Tibial nerve (tissue), 4 donors: ENCODE results near the gene SETD1A. TPM values are rescaled to one million over a fixed set of nuclear protein-coding genes. Genes with fewer than 3 reads are reported as not detected.

Source experiments
- DNase-seq, 2 donors: peaks; one replicate each; pipeline ENCODE4 v3.0.0-alpha.2; 2019; ENCODE audit warnings: low spot score in 2 of 2
- H3K27ac ChIP-seq, 4 donors: fragments of 200-600 bp; sonication (generic) in 3 of 4; one replicate each; pipeline ENCODE4 v1.5.1; 2017 to 2019; ENCODE audit warnings: mild to moderate bottlenecking in 1 of 4
- H3K27me3 ChIP-seq, 2 donors: fragments of 200-600 bp; sonication (generic) in 1 of 2; one replicate each; pipeline versions ENCODE4 v1.5.1 to v1.6.0; 2017 to 2019
- H3K36me3 ChIP-seq, 3 donors: fragments of 200-600 bp; sonication (generic); one replicate each; pipeline ENCODE4 v1.5.1; 2018 to 2019
- H3K4me1 ChIP-seq, 4 donors: fragments of 200-600 bp; sonication (generic) in 3 of 4; one replicate each; pipeline ENCODE4 v1.5.1; 2017 to 2019
- H3K4me3 ChIP-seq, 4 donors: fragments of 200-600 bp; sonication (generic) in 3 of 4; one replicate each; pipeline ENCODE4 v1.5.1; 2017 to 2019; ENCODE audit warnings: mild to moderate bottlenecking in 1 of 4, moderate library complexity in 1 of 4
- H3K9me3 ChIP-seq, 4 donors: fragments of 200-600 bp; sonication (generic) in 3 of 4; one replicate each; pipeline ENCODE4 v1.5.1; 2017 to 2019
- CTCF ChIP-seq, 5 experiments: fragments of 200-600 bp in 3 of 5; fragments of 450-650 bp in 2 of 5; sonication (generic) in 3 of 5; IDR thresholded peaks; one replicate each; pipeline ENCODE4 v1.5.1; 2016 to 2019; ENCODE audit warnings: antibody characterized with exemption in 5 of 5, mild to moderate bottlenecking in 3 of 5, moderate library complexity in 2 of 5
- EP300 ChIP-seq, 2 donors: sonication (generic); formaldehyde crosslinking; IDR thresholded peaks; one replicate each; pipeline ENCODE4 v1.6.1; 2017; ENCODE audit warnings: antibody characterized with exemption in 2 of 2, mild to moderate bottlenecking in 1 of 2
- POLR2A ChIP-seq, 2 donors: fragments of 450-650 bp; IDR thresholded peaks; one replicate each; pipeline ENCODE4 v1.6.1; 2017; ENCODE audit warnings: antibody characterized with exemption in 2 of 2, mild to moderate bottlenecking in 2 of 2, moderate library complexity in 2 of 2
- WGBS, 2 donors: methylation state at CpG; one replicate each; pipeline ENCODE4 v1.1.5; 2018; 5-methylcytosine and 5-hydroxymethylcytosine counted together
- total RNA-seq, 4 donors: library from RNA; depleted of rRNA; stranded (reverse); fragments of >200 nt; gene quantifications; one replicate each; pipeline ENCODE4 v1.1.0, GENCODE V29; 2016

The SETD1A gene
- total RNA-seq, 4 donors from 2014 or later, result 7.9 to 17.1 (median 10.7) TPM

- Histone ChIP-seq H3K9me3 (no peaks in the 10 kb centered on the region), H3K4me3 (no peak overlapping the region), H3K27me3 (no peaks in the 10 kb centered on the region), H3K36me3 (no peaks in the 10 kb centered on the region), H3K27ac (no peak overlapping the region), H3K4me1 (peaks cover 0 to 21% (median 7%) of the 10 kb centered on the region in 4 donors)
- 42 to 58% methylated on average over 15 to 16 of the region's 16 CpGs for WGBS, 2 donors
- no peak for DNase-seq
- no peak for TF ChIP-seq CTCF (IDR thresholded peaks at IDR 0.05)
- TF ChIP-seq EP300 (IDR thresholded peaks at IDR 0.05), result no peak
- TF ChIP-seq POLR2A (IDR thresholded peaks at IDR 0.05), result no peak
Measured at GRCh38 chr16:31001507-31002249, 44.1 kb downstream of the SETD1A start.

- H3K4me3 ChIP-seq, result no peak overlapping the region
- no peak for TF ChIP-seq EP300 (IDR thresholded peaks at IDR 0.05)
- no peak for TF ChIP-seq POLR2A (IDR thresholded peaks at IDR 0.05)
- TF ChIP-seq CTCF (IDR thresholded peaks at IDR 0.05), result no peak
- H3K27ac ChIP-seq, result no peak overlapping the region
Measured at GRCh38 chr16:31002250-31002700, 44.7 kb downstream of the SETD1A start.

GRCh38 chr16:31002862-31003341, 45.3 kb downstream of the SETD1A start:
- H3K36me3 ChIP-seq, result no peaks in the 10 kb centered on the region
- TF ChIP-seq POLR2A (IDR thresholded peaks at IDR 0.05), result no peak
- no peak for TF ChIP-seq EP300 (IDR thresholded peaks at IDR 0.05)
- TF ChIP-seq CTCF (IDR thresholded peaks at IDR 0.05), result no peak
- H3K27ac ChIP-seq, result no peak overlapping the region
- H3K4me1 ChIP-seq, result peaks cover 0 to 8% (median 2%) of the 10 kb centered on the region in 4 donors
- WGBS, 2 donors, result 65 to 73% methylated on average over 8 to 9 of the region's 9 CpGs
- DNase-seq, result no peak
- H3K27me3 ChIP-seq, result peaks cover 0 to 9% of the 10 kb centered on the region in 2 donors
- H3K4me3 ChIP-seq, result no peak overlapping the region
- H3K9me3 ChIP-seq, result no peaks in the 10 kb centered on the region

More at GRCh38 chr16:31002250-31002700, 44.7 kb downstream of the SETD1A start:
- no peaks in the 10 kb centered on the region for H3K9me3 ChIP-seq
- peaks cover 0 to 15% (median 7%) of the 10 kb centered on the region in 4 donors for H3K4me1 ChIP-seq
- WGBS, 2 donors, result 58 to 61% methylated on average over 10 of the region's 10 CpGs
- no peak for DNase-seq
- peaks cover 0 to 2% of the 10 kb centered on the region in 2 donors for H3K27me3 ChIP-seq
- no peaks in the 10 kb centered on the region for H3K36me3 ChIP-seq

- DNase-seq, result no peak
- Histone ChIP-seq H3K27ac (no peak overlapping the region), H3K4me1 (peaks cover 0 to 5% (median 0%) of the 10 kb centered on the region in 4 donors), H3K4me3 (no peak overlapping the region), H3K9me3 (no peaks in the 10 kb centered on the region), H3K36me3 (no peaks in the 10 kb centered on the region), H3K27me3 (peaks cover 0 to 17% of the 10 kb centered on the region in 2 donors)
- WGBS, 2 donors, result 82 to 85% methylated on average over 6 of the region's 6 CpGs
- TF ChIP-seq CTCF (IDR thresholded peaks at IDR 0.05) (no peak), POLR2A (IDR thresholded peaks at IDR 0.05) (no peak), EP300 (IDR thresholded peaks at IDR 0.05) (no peak)
Measured at GRCh38 chr16:31003744-31004143, 46.2 kb downstream of the SETD1A start.

- 71 to 83% methylated on average over 2 of the region's 2 CpGs for WGBS, 2 donors
- Histone ChIP-seq H3K9me3 (no peaks in the 10 kb centered on the region), H3K27ac (no peak overlapping the region), H3K4me1 (peaks cover 0 to 1% (median 0%) of the 10 kb centered on the region in 4 donors), H3K4me3 (no peak overlapping the region), H3K36me3 (no peaks in the 10 kb centered on the region), H3K27me3 (peaks cover 0 to 26% of the 10 kb centered on the region in 2 donors)
- TF ChIP-seq EP300 (IDR thresholded peaks at IDR 0.05) (no peak), POLR2A (IDR thresholded peaks at IDR 0.05) (no peak), CTCF (IDR thresholded peaks at IDR 0.05) (no peak)
- no peak for DNase-seq
Measured at GRCh38 chr16:31004658-31005057, 47.1 kb downstream of the SETD1A start.
